Kidney (tissue), 14 donors: Measurements from ENCODE around the gene PLCB2. TPM values are rescaled to one million over a fixed set of nuclear protein-coding genes. Genes with fewer than 3 reads are reported as not detected.

Experiments
- DNase-seq, 5 donors: peaks; one replicate each; pipeline ENCODE4 v3.0.0-alpha.2; 2013 to 2020
- FAIRE-seq: peaks from 2 replicates; lab custom pipeline; 2012; peaks lifted over from hg19 to GRCh38; lab: Jason Lieb, UNC
- H3K27ac ChIP-seq, 2 donors: one replicate each; pipeline ENCODE4 v1.7.0; 2013; ENCODE audit warnings: low read depth in 2 of 2, low read length in 2 of 2, inconsistent platforms in 1 of 2
- H3K27me3 ChIP-seq: one replicate; pipeline ENCODE4 v1.7.1; 2013; ENCODE audit warnings: low read length, inconsistent platforms; ENCODE audit not compliant: control insufficient read depth, insufficient read depth
- H3K36me3 ChIP-seq, 3 donors: one replicate each; pipeline versions ENCODE4 v1.7.0 to v1.7.1; 2013; ENCODE audit warnings: low read length in 3 of 3, control low read depth in 1 of 3, inconsistent platforms in 1 of 3; ENCODE audit not compliant: insufficient read depth in 3 of 3, control insufficient read depth in 2 of 3
- H3K4me1 ChIP-seq, 3 donors: one replicate each; pipeline versions ENCODE4 v1.7.0 to v1.7.1; 2013; ENCODE audit warnings: low read length in 3 of 3, inconsistent platforms in 1 of 3, low read depth in 1 of 3; ENCODE audit not compliant: control insufficient read depth in 2 of 3, insufficient read depth in 2 of 3
- H3K4me3 ChIP-seq, 3 donors: one replicate each; pipeline versions ENCODE4 v1.7.0 to v1.8.1; 2013; ENCODE audit warnings: low read length in 3 of 3, control low read depth in 1 of 3, inconsistent platforms in 1 of 3
- H3K9ac ChIP-seq, 3 donors: one replicate each; pipeline versions ENCODE4 v1.7.0 to v1.7.1; 2013; ENCODE audit warnings: low read length in 3 of 3, control low read depth in 1 of 3, inconsistent platforms in 1 of 3
- H3K9me3 ChIP-seq, 3 donors: one replicate each; pipeline versions ENCODE4 v1.7.0 to v1.7.1; 2013; ENCODE audit warnings: low read length in 3 of 3, control low read depth in 1 of 3, inconsistent platforms in 1 of 3; ENCODE audit not compliant: control insufficient read depth in 2 of 3, insufficient read depth in 1 of 3
- intact Hi-C: fragments of 100-400 bp; cut with DNase I; formaldehyde crosslinking; loops from one replicate; pipeline ENCODE4 v1.11.1; 2022
- polyA plus RNA-seq: library from polyadenylated mRNA; stranded (reverse); fragments of 350-450 nt; fragmentation: Illumina TruSeq; extraction: RNeasy Lipid Tissue Mini Kit (QIAGEN cat#74804); gene quantifications from one replicate; pipeline ENCODE4 v1.2.3, GENCODE V29; 2014; ENCODE audit warnings: low read depth, low replicate concordance; ENCODE audit not compliant: insufficient read depth
- total RNA-seq: library from RNA; stranded (reverse); fragmentation: NEBNext Ultra II Directional; extraction: Animal tissue kit (Norgen Biotek cat#: 25700); gene quantifications from one replicate; pipeline ENCODE4 v1.2.1, GENCODE V29; 2021
- TF ChIP-seq, protein P1 (sequence below): IDR thresholded peaks from 3 replicates; pipeline ENCODE4 v1.5.1; 2012; ENCODE audit warnings: mild to moderate bottlenecking, moderate library complexity, borderline replicate concordance; ENCODE audit not compliant: insufficient read depth; ENCODE audit errors: extremely low read depth
- donor health status: control.
- donor health status: control.
- donor health status: control.
- donor health status: control.
- donor health status: control.
- donor health status: DM: yes; HTN: yes; CAD: no.
- donor health status: Normal renal cell carcinoma (clear cell type).

Gene PLCB2
- total and polyA plus RNA-seq, 2 donors from 2014 or later, result 4.4 to 37.2 TPM

DNA sequence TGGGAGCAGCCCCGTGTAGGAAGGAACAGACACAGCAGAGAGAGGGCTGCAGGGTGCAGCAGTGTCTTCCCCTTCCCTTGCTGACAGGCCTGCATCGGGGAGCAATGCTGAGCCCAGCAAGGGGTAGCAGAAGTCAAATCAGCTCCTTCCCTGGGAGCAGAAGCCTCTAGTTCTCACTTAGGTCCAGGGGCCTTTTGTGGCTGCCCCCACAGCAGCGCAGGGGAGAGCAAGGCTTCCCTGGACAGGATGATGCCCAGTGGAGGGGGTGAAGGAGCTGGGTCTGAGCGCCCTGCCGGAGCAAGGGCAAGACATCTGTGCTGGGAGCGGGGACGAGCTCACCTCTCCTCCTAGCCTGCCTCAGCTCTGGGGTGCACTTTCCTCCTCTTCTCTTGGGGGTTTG, 827 bp downstream of the PLCB2 start:
- Histone ChIP-seq H3K27me3 (no peaks in the 10 kb centered on the region), H3K4me3 (no peak overlapping the region), H3K9me3 (no peaks in the 10 kb centered on the region), H3K4me1 (no peaks in the 10 kb centered on the region), H3K27ac (no peak overlapping the region), H3K9ac (no peak overlapping the region), H3K36me3 (no peaks in the 10 kb centered on the region)
- intact Hi-C loops, result no loop called here
- no peak for FAIRE-seq
- peak in 1 of 5 donors; percentile 72 for DNase-seq
- TF ChIP-seq, protein P1, sequence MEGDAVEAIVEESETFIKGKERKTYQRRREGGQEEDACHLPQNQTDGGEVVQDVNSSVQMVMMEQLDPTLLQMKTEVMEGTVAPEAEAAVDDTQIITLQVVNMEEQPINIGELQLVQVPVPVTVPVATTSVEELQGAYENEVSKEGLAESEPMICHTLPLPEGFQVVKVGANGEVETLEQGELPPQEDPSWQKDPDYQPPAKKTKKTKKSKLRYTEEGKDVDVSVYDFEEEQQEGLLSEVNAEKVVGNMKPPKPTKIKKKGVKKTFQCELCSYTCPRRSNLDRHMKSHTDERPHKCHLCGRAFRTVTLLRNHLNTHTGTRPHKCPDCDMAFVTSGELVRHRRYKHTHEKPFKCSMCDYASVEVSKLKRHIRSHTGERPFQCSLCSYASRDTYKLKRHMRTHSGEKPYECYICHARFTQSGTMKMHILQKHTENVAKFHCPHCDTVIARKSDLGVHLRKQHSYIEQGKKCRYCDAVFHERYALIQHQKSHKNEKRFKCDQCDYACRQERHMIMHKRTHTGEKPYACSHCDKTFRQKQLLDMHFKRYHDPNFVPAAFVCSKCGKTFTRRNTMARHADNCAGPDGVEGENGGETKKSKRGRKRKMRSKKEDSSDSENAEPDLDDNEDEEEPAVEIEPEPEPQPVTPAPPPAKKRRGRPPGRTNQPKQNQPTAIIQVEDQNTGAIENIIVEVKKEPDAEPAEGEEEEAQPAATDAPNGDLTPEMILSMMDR, result no peak

DNA sequence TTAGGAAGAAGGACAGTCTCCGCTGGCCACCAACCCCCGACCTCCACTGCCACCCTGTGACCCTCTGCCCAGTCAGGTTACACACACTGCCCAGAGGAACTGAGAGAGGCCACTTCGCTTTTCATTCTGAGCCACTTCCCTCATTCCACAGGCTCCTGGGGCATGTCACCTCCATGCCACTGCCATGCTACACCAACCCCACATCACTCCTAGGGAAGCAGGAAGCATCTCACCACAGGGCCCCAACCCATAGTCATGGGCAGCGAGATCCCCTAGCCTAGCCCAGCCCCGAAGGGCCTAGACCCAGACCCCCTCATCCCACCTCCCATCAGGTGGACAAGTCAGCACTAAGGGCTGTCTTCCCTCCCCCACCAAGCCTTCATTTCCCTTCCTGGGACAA, 1.4 kb downstream of the PLCB2 start:
- no peaks in the 10 kb centered on the region for H3K4me1 ChIP-seq
- H3K4me3 ChIP-seq, result no peak overlapping the region
- H3K27ac ChIP-seq, result no peak overlapping the region
- H3K27me3 ChIP-seq, result no peaks in the 10 kb centered on the region
- DNase-seq (no peak), FAIRE-seq (no peak)
- no peak overlapping the region for H3K9ac ChIP-seq
- intact Hi-C loops, result no loop called here
- H3K9me3 ChIP-seq, result no peaks in the 10 kb centered on the region
- no peaks in the 10 kb centered on the region for H3K36me3 ChIP-seq
- TF ChIP-seq, protein P1, result no peak

DNA sequence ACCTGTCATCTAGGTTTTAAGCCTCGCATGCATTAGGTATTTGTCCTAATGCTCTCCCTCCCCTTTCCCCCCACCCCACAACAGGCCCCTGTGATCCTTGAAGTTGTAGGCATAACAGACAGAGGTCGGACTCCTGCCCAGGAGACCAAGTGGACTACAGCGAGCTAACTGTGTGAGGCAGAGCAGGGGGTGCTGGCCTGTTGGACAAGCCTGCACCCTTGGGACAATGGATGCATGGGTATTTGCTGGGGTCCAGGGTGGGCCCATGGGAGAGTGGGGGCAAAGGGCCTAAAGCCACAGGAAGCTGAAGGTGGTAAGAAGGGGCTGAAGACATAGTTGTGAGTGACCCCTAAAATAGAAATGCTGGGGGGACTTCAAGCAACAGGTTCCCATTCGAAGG, 2.5 kb downstream of the PLCB2 start:
- peaks cover 0 to 3% (median 2%) of the 10 kb centered on the region in 3 donors for H3K9me3 ChIP-seq
- H3K27me3 ChIP-seq, result no peaks in the 10 kb centered on the region
- no peak overlapping the region for H3K27ac ChIP-seq
- DNase-seq, result no peak
- intact Hi-C loops, result no loop called here
- H3K4me3 ChIP-seq, result no peak overlapping the region
- H3K4me1 ChIP-seq, result no peaks in the 10 kb centered on the region
- no peak overlapping the region for H3K9ac ChIP-seq
- FAIRE-seq, result no peak
- no peaks in the 10 kb centered on the region for H3K36me3 ChIP-seq
- TF ChIP-seq, protein P1, result no peak

DNA sequence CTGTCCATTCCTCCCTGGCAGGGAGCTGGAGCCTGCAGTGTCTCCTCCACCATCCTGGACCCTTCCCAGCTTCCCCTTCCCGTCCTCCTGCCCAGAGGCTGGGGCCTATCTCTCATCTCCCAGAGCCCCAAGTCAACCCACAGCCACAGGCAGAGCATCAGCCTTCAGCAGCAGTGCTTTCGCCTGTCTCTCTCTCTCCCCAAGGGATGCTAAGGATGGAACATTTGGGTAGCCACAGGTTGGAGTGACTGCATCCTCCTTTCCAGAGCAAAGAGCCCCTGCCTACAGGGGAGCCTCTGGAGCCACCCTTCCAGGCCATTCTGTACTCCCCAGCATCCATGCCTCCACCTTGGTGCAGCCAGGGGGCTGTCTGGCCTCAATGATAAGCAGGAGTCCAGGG, 4.2 kb downstream of the PLCB2 start:
- Histone ChIP-seq H3K9me3 (peaks cover 0 to 6% (median 2%) of the 10 kb centered on the region in 3 donors), H3K27ac (no peak overlapping the region), H3K4me1 (no peaks in the 10 kb centered on the region), H3K27me3 (no peaks in the 10 kb centered on the region), H3K4me3 (no peak overlapping the region), H3K9ac (no peak overlapping the region), H3K36me3 (no peaks in the 10 kb centered on the region)
- DNase-seq, result no peak
- TF ChIP-seq, protein P1, result no peak
- FAIRE-seq, result no peak
- intact Hi-C loops, result no loop called here
